ENCODE results near the gene RBL1. TPM values are rescaled to one million over a fixed set of nuclear protein-coding genes. Genes with fewer than 3 reads are reported as not detected.

The RBL1 gene
- total RNA-seq, 1 donor from 2014 or later: 1.9 TPM

DNA sequence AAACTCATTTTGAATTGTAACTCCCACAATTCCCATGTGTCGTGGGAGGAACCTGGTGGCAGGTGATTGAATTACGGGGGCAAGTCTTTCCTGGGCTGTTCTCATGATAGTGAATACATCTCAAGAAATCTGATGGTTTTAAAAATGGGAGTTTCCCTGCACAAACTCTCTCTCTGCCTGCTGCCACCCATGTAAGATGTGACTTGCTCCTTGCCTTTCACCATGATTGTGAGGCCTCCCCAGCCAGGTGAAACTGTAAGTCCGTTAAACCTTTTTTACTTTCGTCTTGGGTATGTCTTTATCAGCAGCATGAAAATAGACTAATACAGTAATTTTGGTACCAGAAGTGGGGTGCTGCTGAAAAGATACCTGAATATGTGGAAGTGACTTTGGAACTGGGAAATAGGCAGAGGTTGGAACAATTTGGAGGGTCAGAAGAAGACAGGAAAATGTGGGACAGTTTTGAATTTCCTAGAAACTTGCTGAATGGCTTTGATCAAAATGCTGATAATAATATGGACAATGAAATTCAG lies 102.9 kb downstream of the RBL1 start:
- Histone ChIP-seq H3K4me1 (no peaks in the 10 kb centered on the region), H3K4me3 (no peak overlapping the region), H3K36me3 (no peaks in the 10 kb centered on the region), H3K27me3 (no peaks in the 10 kb centered on the region), H3K27ac (no peak overlapping the region), H3K9me3 (no peaks in the 10 kb centered on the region)
- TF ChIP-seq CTCF (IDR thresholded peaks at IDR 0.05): no peak
- DNase-seq (ENCODE audit: low spot score in 2 of 2): no peak
- intact Hi-C loops (cut with DNase I): no loop called here

GRCh38 chr20:36991703-36992102 lies 104.1 kb downstream of the RBL1 start:
- no peak overlapping the region for H3K4me3 ChIP-seq

DNA sequence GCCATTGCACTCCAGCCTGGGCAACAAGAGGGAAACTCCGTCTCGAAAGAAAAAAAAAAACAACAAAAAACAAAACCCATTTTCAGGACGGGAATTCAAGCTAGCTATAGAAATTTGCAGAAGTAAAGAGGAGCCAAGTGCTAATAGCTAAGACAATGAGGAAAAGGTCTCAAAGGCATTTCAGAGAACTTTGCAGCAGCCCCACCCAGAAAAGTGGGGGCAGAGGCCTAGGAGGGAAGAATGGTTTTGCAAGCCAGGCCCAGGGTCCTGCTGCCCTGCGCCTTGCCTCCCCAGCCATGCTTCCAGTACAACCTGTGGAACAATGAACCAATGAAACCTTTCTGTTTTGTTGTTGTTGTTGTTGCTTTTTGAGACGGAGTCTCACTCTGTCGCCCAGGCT lies 106.0 kb downstream of the RBL1 start:
- no peak for DNase-seq (ENCODE audit: low spot score in 2 of 2)
- no peaks in the 10 kb centered on the region for H3K36me3 ChIP-seq
- H3K4me3 ChIP-seq: no peak overlapping the region
- TF ChIP-seq CTCF (IDR thresholded peaks at IDR 0.05): no peak
- H3K27me3 ChIP-seq: no peaks in the 10 kb centered on the region
- H3K9me3 ChIP-seq: no peaks in the 10 kb centered on the region
- H3K4me1 ChIP-seq: no peaks in the 10 kb centered on the region
- no peak overlapping the region for H3K27ac ChIP-seq
- intact Hi-C loops (cut with DNase I): no loop called here

More at GRCh38 chr20:36991703-36992102, 104.1 kb downstream of the RBL1 start:
- Histone ChIP-seq H3K4me1 (no peaks in the 10 kb centered on the region), H3K27ac (no peak overlapping the region), H3K36me3 (no peaks in the 10 kb centered on the region), H3K27me3 (no peaks in the 10 kb centered on the region), H3K9me3 (no peaks in the 10 kb centered on the region)
- no peak for DNase-seq (ENCODE audit: low spot score in 2 of 2)
- no peak for TF ChIP-seq CTCF (IDR thresholded peaks at IDR 0.05)
- intact Hi-C loops (cut with DNase I): no loop called here

DNA sequence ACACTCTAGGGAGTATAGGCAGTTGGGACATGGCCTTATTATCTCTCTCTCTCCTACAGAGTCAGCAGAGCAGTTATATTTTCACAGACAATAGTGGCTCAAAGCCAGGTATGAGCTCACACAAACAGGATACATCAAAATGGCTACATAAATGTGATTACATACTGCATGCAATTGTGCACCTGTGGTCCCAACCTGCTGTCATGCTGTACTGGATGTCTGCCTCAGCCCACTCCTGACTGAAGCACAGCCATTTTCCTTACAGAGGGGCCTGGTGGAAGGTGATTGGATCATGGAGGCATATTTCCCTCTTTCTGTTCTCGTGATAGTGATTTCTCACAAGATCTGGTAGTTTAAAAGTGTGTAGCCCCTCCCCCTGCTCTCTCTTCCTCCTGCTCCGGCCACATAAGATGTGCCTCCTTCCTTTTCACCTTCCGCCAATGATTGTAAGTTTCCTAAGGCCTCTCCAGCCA lies 107.3 kb downstream of the RBL1 start:
- no peak overlapping the region for H3K27ac ChIP-seq
- no peak overlapping the region for H3K4me3 ChIP-seq
- no peaks in the 10 kb centered on the region for H3K9me3 ChIP-seq
- no peaks in the 10 kb centered on the region for H3K4me1 ChIP-seq
- no peaks in the 10 kb centered on the region for H3K36me3 ChIP-seq
- no peaks in the 10 kb centered on the region for H3K27me3 ChIP-seq
- DNase-seq (ENCODE audit: low spot score in 2 of 2): no peak
- intact Hi-C loops (cut with DNase I): no loop called here
- TF ChIP-seq CTCF (IDR thresholded peaks at IDR 0.05): no peak

DNA sequence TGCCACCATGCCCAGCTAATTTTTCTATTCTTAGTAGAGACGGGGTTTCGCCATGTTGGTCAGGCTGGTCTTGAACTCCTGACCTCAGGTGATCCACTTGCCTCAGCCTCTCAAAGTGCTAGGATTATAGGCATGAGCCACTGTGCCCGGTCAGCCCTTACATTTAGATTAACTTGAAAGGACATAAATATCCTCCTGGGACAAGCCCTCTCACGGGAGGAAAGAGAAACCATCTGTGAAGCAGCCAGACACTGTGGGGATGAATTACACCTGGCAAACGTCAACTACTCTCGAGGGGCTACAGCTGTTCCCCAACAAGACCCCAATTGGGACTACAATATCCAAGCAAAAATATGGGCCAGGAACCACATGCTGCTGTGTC lies 111.5 kb downstream of the RBL1 start:
- DNase-seq (ENCODE audit: low spot score in 2 of 2): no peak
- H3K4me3 ChIP-seq: no peak overlapping the region
- no peak overlapping the region for H3K27ac ChIP-seq
- H3K27me3 ChIP-seq: no peaks in the 10 kb centered on the region
- no peak for TF ChIP-seq CTCF (IDR thresholded peaks at IDR 0.05)
- H3K36me3 ChIP-seq: no peaks in the 10 kb centered on the region
- intact Hi-C loops (cut with DNase I): no loop called here
- H3K4me1 ChIP-seq: no peaks in the 10 kb centered on the region
- H3K9me3 ChIP-seq: no peaks in the 10 kb centered on the region
